WTC11 (cell line): ENCODE measurements around the gene FAM111B. TPM values are rescaled to one million over a fixed set of nuclear protein-coding genes. Genes with fewer than 3 reads are reported as not detected.

Source experiments
- ATAC-seq: fragments of 200-7000 bp; cut with Tn5 transposase; 2 replicates; pipeline ENCODE4 v1.10.0; 2021; ENCODE audit warnings: mild to moderate bottlenecking, moderate library complexity
- CTCF ChIA-PET: fragments of 300-600 bp; sonication (Branson Sonifier 250); formaldehyde crosslinking; loops from one replicate; lab custom pipeline; 2021; ENCODE audit warnings: antibody characterized with exemption; lab: Charles Lee
- POLR2A ChIA-PET: fragments of 350-600 bp; sonication (Branson Sonifier 250); formaldehyde crosslinking; loops from one replicate; lab custom pipeline; 2021; ENCODE audit warnings: antibody characterized with exemption; lab: Charles Lee
- DNase-seq: peaks from one replicate; pipeline ENCODE4 v3.0.0; 2021; ENCODE audit warnings: low spot score
- H3K27ac Mint-ChIP-seq: 2 replicates; pipeline ENCODE4 v1.8.0; 2021; ENCODE audit warnings: mixed read lengths
- H3K27me3 Mint-ChIP-seq: 2 replicates; pipeline ENCODE4 v1.8.0; 2021; ENCODE audit warnings: low read depth, mild to moderate bottlenecking, moderate library complexity, mixed read lengths
- H3K36me3 Mint-ChIP-seq: 2 replicates; pipeline ENCODE4 v1.8.0; 2021; ENCODE audit warnings: mixed read lengths
- H3K4me1 Mint-ChIP-seq: 2 replicates; pipeline ENCODE4 v1.8.0; 2022; ENCODE audit warnings: mixed read lengths
- H3K4me3 Mint-ChIP-seq: 2 replicates; pipeline ENCODE4 v1.8.0; 2021; ENCODE audit warnings: mild to moderate bottlenecking, moderate library complexity, mixed read lengths
- H3K9me3 Mint-ChIP-seq: 2 replicates; pipeline ENCODE4 v1.8.0; 2021; ENCODE audit warnings: mixed read lengths
- AR ChIP-seq: fragments of 250-450 bp; sonication (Bioruptor Pico); IDR thresholded peaks from 2 replicates; pipeline ENCODE4 v1.9.0; 2021; ENCODE audit warnings: mild to moderate bottlenecking
- ATF2 ChIP-seq: sonication (generic); formaldehyde crosslinking; IDR thresholded peaks from 2 replicates; pipeline ENCODE4 v1.8.1; 2022; ENCODE audit warnings: low read depth, missing genetic modification reagents, borderline replicate concordance
- E2F1 ChIP-seq: sonication (generic); formaldehyde crosslinking; IDR thresholded peaks from 2 replicates; pipeline ENCODE4 v1.8.0; 2022; ENCODE audit warnings: mild to moderate bottlenecking, missing genetic modification reagents
- ESRRA ChIP-seq: sonication (generic); formaldehyde crosslinking; IDR thresholded peaks from 2 replicates; pipeline ENCODE4 v1.8.1; 2022; ENCODE audit warnings: mild to moderate bottlenecking, missing genetic modification reagents, borderline replicate concordance
- FOXJ3 ChIP-seq: sonication (generic); formaldehyde crosslinking; IDR thresholded peaks from 2 replicates; pipeline ENCODE4 v1.9.0; 2021; ENCODE audit warnings: missing genetic modification reagents, mild to moderate bottlenecking, borderline replicate concordance
- FOXP1 ChIP-seq: sonication (generic); formaldehyde crosslinking; IDR thresholded peaks from 2 replicates; pipeline ENCODE4 v1.8.0; 2022; ENCODE audit warnings: missing genetic modification reagents, mild to moderate bottlenecking, moderate library complexity, borderline replicate concordance
- IRF1 ChIP-seq: sonication (generic); formaldehyde crosslinking; IDR thresholded peaks from 2 replicates; pipeline ENCODE4 v1.8.0; 2023; ENCODE audit warnings: missing genetic modification reagents
- MXD4 ChIP-seq: fragments of 250-450 bp; sonication (Bioruptor Pico); IDR thresholded peaks from 2 replicates; pipeline ENCODE4 v1.8.0; 2021; ENCODE audit warnings: mild to moderate bottlenecking, moderate library complexity, borderline replicate concordance
- NFATC4 ChIP-seq: fragments of 250-450 bp; sonication (Bioruptor Pico); IDR thresholded peaks from 2 replicates; pipeline ENCODE4 v1.9.0; 2021; ENCODE audit warnings: mild to moderate bottlenecking
- SMAD4 ChIP-seq: sonication (generic); formaldehyde crosslinking; IDR thresholded peaks from 2 replicates; pipeline ENCODE4 v1.8.0; 2022; ENCODE audit warnings: mild to moderate bottlenecking, missing genetic modification reagents
- SP1 ChIP-seq: sonication (generic); formaldehyde crosslinking; conservative IDR thresholded peaks from 2 replicates; pipeline ENCODE4 v1.8.1; 2022; ENCODE audit warnings: missing genetic modification reagents
- TCF7 ChIP-seq: sonication (generic); formaldehyde crosslinking; IDR thresholded peaks from 2 replicates; pipeline ENCODE4 v1.8.0; 2022; ENCODE audit warnings: mild to moderate bottlenecking, low read depth, missing genetic modification reagents, moderate library complexity
- ZBTB21 ChIP-seq: sonication (generic); formaldehyde crosslinking; IDR thresholded peaks from 2 replicates; pipeline ENCODE4 v1.8.1; 2023; ENCODE audit warnings: mild to moderate bottlenecking, missing genetic modification reagents, borderline replicate concordance
- ZMAT4 ChIP-seq: fragments of 250-450 bp; sonication (Bioruptor Pico); IDR thresholded peaks from 2 replicates; pipeline ENCODE4 v1.9.0; 2021; ENCODE audit warnings: mild to moderate bottlenecking
- ZNF121 ChIP-seq: sonication (generic); formaldehyde crosslinking; IDR thresholded peaks from 2 replicates; pipeline ENCODE4 v1.8.0; 2023; ENCODE audit warnings: missing genetic modification reagents
- ZNF219 ChIP-seq: sonication (generic); formaldehyde crosslinking; IDR thresholded peaks from 2 replicates; pipeline ENCODE4 v1.8.0; 2023; ENCODE audit warnings: missing genetic modification reagents, mild to moderate bottlenecking, borderline replicate concordance
- ZNF232 ChIP-seq: sonication (generic); formaldehyde crosslinking; IDR thresholded peaks from 2 replicates; pipeline ENCODE4 v1.8.0; 2022; ENCODE audit warnings: mild to moderate bottlenecking, missing genetic modification reagents
- ZNF425 ChIP-seq: fragments of 250-450 bp; sonication (Bioruptor Pico); conservative IDR thresholded peaks from 2 replicates; pipeline ENCODE4 v1.9.0; 2021; ENCODE audit warnings: mild to moderate bottlenecking
- ZNF532 ChIP-seq: fragments of 250-450 bp; sonication (Bioruptor Pico); IDR thresholded peaks from 2 replicates; pipeline ENCODE4 v1.9.0; 2021; ENCODE audit warnings: mild to moderate bottlenecking, borderline replicate concordance
- total RNA-seq: library from RNA; stranded (reverse); gene quantifications from 3 replicates; pipeline ENCODE4 v1.2.3, GENCODE V29; 2021

FAM111B gene
- total RNA-seq, 1 experiment from 2014 or later = 25.5 TPM

GRCh38 chr11:59137190-59137589, 30.2 kb downstream of the FAM111B start:
- Mint-ChIP-seq H3K4me1 (peaks cover 14% of the 10 kb centered on the region), H3K9me3 (peaks cover 22% of the 10 kb centered on the region), H3K27me3 (peaks cover 3% of the 10 kb centered on the region; the same call in 1 of the 2 replicates), H3K27ac (no peak overlapping the region), H3K4me3 (no peak overlapping the region)
- DNase-seq (no peak), ATAC-seq (no peak)
- ChIA-PET POLR2A (no interaction called here), CTCF (interaction anchor here (0.9 kb wide), 1 partner anchor 21 kb away, joined by 3 read pairs; no protein-coding TSS in a partner anchor)
- TF ChIP-seq ZNF425 (CRISPR knock-in tag) (no peak), FOXP1 (CRISPR knock-in tag) (no peak), ZMAT4 (CRISPR knock-in tag) (no peak), MXD4 (CRISPR knock-in tag) (no peak), ATF2 (no peak), FOXJ3 (CRISPR knock-in tag) (no peak), IRF1 (CRISPR knock-in tag) (no peak), ZNF232 (CRISPR knock-in tag) (no peak), SP1 (no peak), NFATC4 (no peak), AR (no peak), TCF7 (no peak), SMAD4 (CRISPR knock-in tag) (no peak), ZBTB21 (CRISPR knock-in tag) (no peak), ZNF219 (no peak)
- TF ChIP-seq, all 79 proteins: peak for 0
- H3K36me3 Mint-ChIP-seq = peaks cover 33% of the 10 kb centered on the region

- CTCF ChIA-PET = no interaction called here
- H3K27ac Mint-ChIP-seq = no peak overlapping the region
- TF ChIP-seq E2F1 (CRISPR knock-in tag) (no peak), ESRRA (CRISPR knock-in tag) (no peak), ZNF121 (CRISPR knock-in tag) (no peak), ZNF532 (CRISPR knock-in tag) (no peak)
- H3K4me3 Mint-ChIP-seq = no peak overlapping the region
- ATAC-seq (no peak), DNase-seq (no peak)
- H3K9me3 Mint-ChIP-seq = peaks cover 10% of the 10 kb centered on the region
- peaks cover 4% of the 10 kb centered on the region; the same call in 1 of the 2 replicates for H3K27me3 Mint-ChIP-seq
- POLR2A ChIA-PET = no interaction called here
- H3K36me3 Mint-ChIP-seq = peaks cover 18% of the 10 kb centered on the region
- peaks cover 23% of the 10 kb centered on the region for H3K4me1 Mint-ChIP-seq
Measured at GRCh38 chr11:59138643-59139042, 31.6 kb downstream of the FAM111B start.
